ENCODE results near the gene OSGEP.

GRCh38 chr14:20422886-20423285, 31.7 kb downstream of the OSGEP start:
- no peak for TF ChIP-seq CTCF (IDR thresholded peaks at IDR 0.05; ENCODE audit: insufficient read depth, low read length)
- no peak for TF ChIP-seq POLR2AphosphoS5 (IDR thresholded peaks at IDR 0.05; ENCODE audit: low read depth)
- no peak for TF ChIP-seq REST (IDR thresholded peaks at IDR 0.05; ENCODE audit: insufficient replicate concordance, low read depth)

Measured in HL-60 (cell line).